GM21576 (cell line): ENCODE measurements around the gene NAV2.

Experiments used
- ATAC-seq: cut with Tn5 transposase; IDR thresholded peaks from one replicate; pipeline ENCODE4 v1.9.1; 2021; ENCODE audit warnings: mild to moderate bottlenecking, moderate library complexity; ENCODE audit not compliant: unreplicated experiment

NAV2 gene

GRCh38 chr11:19712281-19713195 is at the start of gene NAV2:
Gene NAV2 (plus strand): TSS chr11:19712837. CDS start chr11:19713696, 859 bp downstream.
- ATAC-seq: peak; percentile 98

DNA sequence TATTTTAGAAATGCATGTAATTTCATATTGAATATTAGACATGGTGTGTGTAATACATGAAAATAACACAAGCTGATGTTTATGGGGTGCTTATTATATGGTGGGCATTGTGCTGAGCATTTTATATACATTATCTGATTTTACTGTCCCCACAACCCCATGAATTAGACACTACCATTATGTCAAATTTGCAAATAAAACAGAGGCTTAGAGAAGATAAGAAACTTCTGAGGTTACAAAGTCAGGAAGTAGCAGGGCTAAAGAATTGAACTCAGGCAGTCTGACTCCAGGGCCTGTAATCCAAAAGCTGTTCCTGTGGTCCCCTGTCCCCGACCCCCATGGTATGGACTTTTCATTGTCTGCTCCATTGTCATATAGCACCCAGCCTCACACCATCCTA is 49.4 kb upstream of the NAV2 start:
- no peak for ATAC-seq

GRCh38 chr11:19664886-19665548 is 47.6 kb upstream of the NAV2 start:
- no peak for ATAC-seq

DNA sequence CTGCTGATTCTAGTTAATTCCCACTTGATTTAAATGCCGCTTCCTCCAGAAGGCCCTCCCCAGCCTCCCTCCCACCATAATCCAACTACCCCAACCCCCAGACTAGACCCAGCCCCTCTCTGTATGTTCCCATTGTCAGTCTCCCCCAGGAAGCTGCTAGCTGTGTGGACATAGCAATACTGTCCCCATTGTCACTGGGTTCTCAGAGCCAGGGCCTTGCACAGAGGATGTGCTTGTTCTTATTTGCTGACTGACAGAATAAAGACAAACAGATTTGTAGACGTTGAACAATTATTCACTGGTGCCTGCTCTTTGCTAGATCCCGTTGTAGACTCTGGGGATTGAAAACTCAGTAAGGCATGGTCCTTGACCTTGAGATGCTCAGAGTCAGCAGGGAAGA is 45.7 kb upstream of the NAV2 start:
- no peak for ATAC-seq

DNA sequence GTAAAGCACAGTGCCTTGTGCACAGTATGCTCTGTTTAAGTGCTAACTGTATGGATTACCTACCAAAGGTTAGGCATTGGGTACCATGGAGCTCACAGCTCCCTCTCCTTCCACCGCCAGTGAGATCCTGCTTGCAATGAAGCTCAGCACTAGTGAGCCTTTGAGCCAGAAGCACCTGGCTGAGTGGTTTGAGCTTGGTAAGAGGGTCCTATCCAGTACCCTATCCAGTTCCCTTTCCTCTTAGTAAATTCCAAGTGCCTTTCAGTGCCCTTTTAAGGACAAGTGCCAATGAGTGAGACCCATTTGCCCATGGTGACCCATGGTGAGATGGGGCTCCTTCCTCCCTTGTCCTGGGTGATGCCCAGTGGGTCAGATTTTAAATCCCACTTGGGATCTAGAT is 43.1 kb upstream of the NAV2 start:
- ATAC-seq: no peak

DNA sequence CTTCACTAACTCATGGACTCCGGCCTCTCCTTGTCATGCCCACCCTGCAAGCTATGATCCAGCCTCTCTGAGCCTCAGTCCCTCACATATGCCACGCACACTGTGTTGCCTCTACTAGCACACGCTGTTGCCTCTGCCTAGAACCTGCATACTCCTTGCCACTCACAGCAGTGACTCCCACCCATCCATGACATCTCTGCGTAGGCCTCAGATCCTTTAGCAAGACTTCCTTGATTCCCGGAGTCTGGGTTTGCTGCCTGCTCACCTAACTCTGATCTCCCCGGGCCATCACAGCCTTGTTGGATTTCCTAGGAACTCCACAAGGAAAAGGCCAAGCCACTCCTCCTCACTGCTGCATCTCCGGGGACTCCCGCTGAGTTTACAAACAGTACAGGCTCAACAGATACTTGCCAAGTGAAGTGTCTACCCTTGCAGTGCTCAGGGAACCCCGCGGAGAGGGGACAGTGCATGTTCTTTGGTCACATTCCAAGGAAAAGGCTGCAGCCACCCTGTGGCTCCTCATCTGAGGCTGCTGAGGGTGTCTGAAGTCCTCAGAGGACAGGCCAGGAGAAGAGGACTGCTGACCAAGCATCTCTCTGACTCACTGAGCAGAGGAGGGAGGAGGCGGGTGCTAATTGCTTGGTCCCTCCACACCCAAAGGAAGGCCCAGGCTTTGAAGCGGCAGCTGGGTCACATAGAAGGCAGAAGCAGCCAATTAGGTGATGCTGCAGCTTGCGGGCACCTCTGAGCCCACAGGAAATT is 42.4 kb upstream of the NAV2 start:
- no peak for ATAC-seq

DNA sequence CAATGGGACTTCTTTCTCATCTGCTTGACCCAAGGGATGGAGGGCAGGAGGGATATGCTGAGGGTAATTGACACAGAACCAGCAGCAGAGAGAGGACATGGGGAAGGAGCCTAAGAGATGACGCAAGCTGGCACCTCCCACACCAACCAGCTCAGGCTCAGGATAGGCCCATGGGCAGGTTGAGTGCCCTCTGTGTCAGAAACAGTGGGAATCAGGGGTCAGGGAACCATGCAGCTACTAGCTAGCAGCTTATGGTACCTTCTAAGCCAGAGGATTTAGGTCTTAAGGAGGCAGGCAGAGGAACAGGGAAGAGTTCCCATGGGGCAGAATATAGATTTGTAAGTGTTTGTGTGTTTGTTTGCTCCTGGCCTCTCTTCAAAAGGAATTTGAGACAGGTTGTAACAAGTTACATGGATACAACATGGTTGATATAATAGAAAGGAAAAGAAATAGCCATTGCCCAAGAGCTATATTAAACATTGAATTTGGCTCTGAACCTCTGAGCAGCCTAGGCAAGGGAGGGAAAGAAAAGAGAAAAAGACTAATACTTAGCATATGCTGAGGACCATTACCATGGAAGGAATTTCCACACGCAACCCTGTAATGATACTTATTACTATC is 39.9 kb upstream of the NAV2 start:
- no peak for ATAC-seq

DNA sequence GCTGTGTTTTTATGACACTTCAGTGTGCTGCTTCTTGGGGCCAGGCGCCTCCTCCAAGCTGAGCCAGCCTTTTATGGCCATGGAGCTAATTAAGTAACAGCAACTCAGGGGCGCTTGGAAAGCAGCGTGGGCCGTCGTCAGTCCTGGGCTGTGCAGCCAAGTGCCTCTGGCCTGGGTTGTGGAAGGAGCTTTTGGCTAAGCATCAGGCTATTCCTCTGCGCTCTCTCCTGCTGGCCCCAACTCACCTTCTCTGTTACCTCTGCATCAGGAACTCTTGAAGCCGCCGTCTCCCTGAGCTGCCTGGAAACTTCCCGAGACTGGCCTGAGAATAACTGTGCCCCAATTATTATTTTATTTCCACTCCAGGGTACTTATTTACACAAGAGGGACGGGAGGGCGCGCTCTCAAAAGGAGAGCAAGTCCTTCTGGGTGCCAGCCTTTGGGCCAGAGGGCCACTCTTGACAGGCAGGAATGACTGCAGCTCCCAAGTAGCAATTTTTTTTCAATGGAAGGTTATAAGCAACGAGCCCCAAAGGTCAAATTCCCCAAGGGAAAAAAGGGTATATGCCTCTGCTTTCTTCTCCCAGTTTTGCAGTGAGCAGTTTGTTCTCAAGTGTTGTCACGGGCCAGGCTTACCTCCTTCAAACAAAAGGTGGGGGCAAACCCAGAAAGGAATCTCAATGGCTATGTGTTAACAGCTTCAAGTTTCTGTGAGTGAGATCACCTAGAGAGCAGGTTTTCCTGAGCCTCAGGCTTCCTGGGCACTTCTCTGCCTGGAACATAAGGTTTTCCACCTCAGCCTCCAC is 38.5 kb upstream of the NAV2 start:
- no peak for ATAC-seq

- ATAC-seq: no peak
Observed at GRCh38 chr11:19674836-19675235, 37.8 kb upstream of the NAV2 start.

DNA sequence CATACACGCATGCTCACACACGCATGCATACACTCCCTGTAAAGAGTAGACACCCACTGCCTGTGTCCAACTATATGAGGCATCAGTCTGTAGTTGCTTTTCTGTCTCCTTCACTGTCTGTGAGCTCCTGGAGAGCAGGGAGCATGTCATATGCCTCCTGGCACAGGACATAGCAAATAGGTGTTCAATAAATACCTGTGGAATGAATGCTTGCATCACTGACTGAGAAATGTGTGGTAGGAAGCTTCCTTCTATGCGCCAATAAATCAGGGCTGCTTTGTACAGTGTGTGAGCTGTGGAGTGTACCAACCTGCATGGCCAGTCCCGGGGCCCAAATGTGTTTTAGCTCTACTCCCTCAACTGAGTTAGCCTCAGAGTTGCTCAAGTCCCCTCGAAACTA is 37.2 kb upstream of the NAV2 start:
- ATAC-seq: no peak

DNA sequence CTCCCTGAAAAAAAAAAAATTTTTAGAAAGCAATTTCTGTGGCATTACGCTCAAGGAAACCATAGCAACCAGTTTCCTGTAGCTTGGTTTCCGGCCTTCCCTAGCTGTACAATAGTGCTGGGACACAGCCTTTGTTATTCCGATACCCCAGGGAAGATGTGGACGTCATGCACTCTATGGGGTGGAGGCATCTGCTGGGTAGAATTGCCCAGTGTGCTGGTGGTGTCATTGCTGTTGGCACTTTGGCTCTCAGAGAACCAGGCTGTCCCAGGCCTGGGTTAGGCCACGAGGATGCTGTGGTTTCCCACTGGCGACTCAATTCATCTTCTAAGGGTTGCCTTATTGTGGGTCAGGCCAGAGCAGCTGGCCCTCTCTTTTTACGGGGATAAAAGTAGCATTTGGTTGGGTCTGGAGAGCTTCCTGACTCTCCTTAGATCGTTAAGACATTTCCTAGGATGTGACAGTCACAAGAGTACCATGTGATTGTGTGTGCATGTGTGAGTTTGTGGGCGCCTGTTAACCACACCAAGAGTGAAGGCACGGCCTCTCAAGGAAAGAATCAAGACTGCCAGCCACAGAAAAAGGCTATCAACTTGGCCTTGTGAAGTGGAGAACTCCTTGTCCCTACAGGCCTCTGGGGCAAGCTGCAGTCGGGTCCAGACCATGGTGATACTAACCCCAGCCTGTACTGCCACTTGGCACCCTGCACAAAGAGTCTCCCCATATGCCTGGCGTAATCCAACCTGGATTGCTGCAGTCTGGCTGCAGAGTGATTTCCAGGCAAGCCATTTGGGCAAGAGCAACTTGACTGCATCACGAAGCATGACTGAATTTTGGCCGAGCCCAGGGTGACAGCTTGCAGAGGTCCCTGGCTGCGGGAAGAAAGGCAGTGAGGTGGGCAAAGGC is 35.9 kb upstream of the NAV2 start:
- ATAC-seq: no peak

DNA sequence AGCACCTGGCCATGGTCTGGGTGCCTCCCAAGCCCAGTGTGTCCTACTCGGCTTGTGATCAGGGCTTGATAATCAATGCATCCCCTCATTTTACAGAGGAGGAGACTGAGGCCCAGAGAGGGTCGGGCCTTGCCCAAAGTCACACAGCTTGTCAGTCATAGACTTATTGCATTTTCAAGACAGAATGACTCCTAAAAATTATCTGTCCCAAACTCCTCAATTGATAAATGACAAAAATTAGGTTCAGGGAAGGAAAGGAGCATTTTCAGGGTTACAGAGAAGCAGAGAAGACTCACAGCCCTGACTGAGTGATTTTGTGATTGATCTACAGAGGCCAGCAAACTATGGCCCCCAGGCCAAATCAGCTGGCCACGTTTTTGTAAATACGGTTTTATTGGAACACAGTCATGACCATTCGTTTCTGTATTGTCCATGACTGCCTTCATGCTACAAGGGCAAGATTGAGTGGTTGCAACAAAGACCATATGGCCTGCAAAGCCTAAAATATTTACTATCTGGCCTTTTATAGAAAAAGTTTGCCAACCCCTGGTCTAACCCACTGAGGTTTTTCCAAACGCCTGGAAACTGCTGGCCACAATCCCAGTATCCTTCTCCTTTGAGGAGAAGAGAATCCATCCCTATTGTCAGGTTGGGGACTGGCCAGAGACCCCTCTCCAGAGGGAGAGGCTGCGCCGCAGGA is 35.1 kb upstream of the NAV2 start:
- ATAC-seq: no peak

- no peak for ATAC-seq
Observed at GRCh38 chr11:19679952-19680828, 32.4 kb upstream of the NAV2 start.

DNA sequence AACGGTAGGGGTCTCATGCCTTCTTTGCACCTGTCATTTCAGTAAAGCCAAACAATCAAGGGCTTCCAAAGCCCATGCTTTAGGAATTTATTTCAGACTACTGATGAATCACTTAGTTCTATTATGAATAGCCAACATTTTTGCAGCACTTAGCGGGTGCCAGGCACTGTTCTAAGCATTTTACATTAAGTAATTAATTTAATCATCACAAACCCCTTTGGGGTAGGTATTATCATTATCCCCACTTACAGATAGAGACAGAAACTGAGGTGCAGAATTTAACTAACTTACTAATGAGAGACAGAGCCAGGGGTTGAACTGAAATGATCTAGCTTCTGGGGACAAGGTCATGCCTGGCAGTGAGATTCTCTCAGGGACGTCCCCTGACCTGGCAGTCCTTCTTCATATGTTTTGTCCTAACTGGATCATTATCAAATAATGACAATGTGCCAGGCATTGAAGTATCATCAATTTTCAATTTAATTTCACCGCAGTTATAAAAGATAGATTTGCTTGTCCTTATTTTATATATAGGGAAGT is 31.7 kb upstream of the NAV2 start:
- ATAC-seq: no peak

GRCh38 chr11:19683141-19683805 is 29.4 kb upstream of the NAV2 start:
- ATAC-seq: no peak

DNA sequence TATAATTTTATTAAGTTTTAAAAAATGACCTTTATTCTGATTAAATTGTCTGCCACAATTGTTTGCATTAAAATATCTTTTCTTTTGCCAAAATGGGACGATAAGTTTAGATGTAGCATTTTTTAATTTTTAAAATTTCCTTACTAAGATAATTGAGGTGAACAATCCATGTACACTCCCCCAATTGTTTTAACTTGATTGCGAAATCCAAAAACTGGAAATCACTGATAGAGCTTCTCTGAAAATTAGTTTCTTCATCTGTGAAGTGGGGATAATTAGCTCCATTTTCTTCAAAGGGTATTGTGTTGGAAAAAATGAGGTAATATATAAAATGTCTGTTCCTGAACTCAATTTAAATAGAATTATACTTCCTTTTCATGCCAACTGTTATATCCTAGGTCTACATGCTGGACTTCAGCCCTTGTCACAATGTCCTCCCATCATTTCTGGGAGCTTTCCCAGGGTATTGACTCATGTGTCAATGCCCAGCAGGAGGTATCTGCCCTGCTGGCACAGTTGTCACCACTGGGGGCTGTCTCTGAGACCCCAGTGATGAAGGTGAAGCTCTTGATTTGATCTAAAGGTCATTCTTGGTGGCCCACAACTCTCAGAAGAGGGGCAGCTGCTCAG is 28.7 kb upstream of the NAV2 start:
- no peak for ATAC-seq
